Activated B cell treated with CpG ODN at 0.5 μM for 24 hours (primary cell): Measurements from ENCODE around the gene KCTD14. TPM values are rescaled to one million over a fixed set of nuclear protein-coding genes. Genes with fewer than 3 reads are reported as not detected.

Experiments used
- ATAC-seq: fragments of 200-7000 bp; cut with Tn5 transposase; one replicate; pipeline ENCODE4 v1.10.0; 2021; ENCODE audit warnings: low read depth, mild to moderate bottlenecking, moderate library complexity
- CTCF ChIA-PET: fragments of 350-600 bp; sonication (Branson Sonifier 250); formaldehyde crosslinking; loops from one replicate; lab custom pipeline; 2021; ENCODE audit warnings: antibody characterized with exemption; lab: Charles Lee
- POLR2A ChIA-PET: fragments of 350-600 bp; sonication (Branson Sonifier 250); formaldehyde crosslinking; loops from one replicate; lab custom pipeline; 2021; ENCODE audit warnings: antibody characterized with exemption; lab: Charles Lee
- DNase-seq: peaks from one replicate; pipeline ENCODE4 v3.0.0; 2022
- H3K27ac Mint-ChIP-seq: one replicate; pipeline ENCODE4 v1.8.0; 2020; ENCODE audit warnings: mixed read lengths
- H3K27me3 Mint-ChIP-seq: one replicate; pipeline ENCODE4 v1.8.0; 2021; ENCODE audit warnings: mixed read lengths
- H3K36me3 Mint-ChIP-seq: one replicate; pipeline ENCODE4 v1.8.0; 2021; ENCODE audit warnings: low read depth, mixed read lengths
- H3K4me1 Mint-ChIP-seq: one replicate; pipeline ENCODE4 v1.8.0; 2021; ENCODE audit warnings: mixed read lengths
- H3K4me3 Mint-ChIP-seq: one replicate; pipeline ENCODE4 v1.8.0; 2020; ENCODE audit warnings: mild to moderate bottlenecking, mixed read lengths
- H3K9me3 Mint-ChIP-seq: one replicate; pipeline ENCODE4 v1.8.0; 2020; ENCODE audit warnings: mixed read lengths
- intact Hi-C: fragments of 100-400 bp; cut with micrococcal nuclease; formaldehyde crosslinking; loops from one replicate; pipeline ENCODE4 v1.15.1; 2024
- total RNA-seq: library from RNA; stranded (reverse); gene quantifications from 2 replicates; pipeline ENCODE4 v1.2.3, GENCODE V29; 2022
- TF ChIP-seq, protein P1 (sequence below): fragments of 200-600 bp; IDR thresholded peaks from one replicate; pipeline ENCODE4 v1.8.0; 2022; ENCODE audit warnings: antibody characterized with exemption, mild to moderate bottlenecking

KCTD14 gene
- total RNA-seq, 1 donor from 2014 or later: 0.22 TPM

DNA sequence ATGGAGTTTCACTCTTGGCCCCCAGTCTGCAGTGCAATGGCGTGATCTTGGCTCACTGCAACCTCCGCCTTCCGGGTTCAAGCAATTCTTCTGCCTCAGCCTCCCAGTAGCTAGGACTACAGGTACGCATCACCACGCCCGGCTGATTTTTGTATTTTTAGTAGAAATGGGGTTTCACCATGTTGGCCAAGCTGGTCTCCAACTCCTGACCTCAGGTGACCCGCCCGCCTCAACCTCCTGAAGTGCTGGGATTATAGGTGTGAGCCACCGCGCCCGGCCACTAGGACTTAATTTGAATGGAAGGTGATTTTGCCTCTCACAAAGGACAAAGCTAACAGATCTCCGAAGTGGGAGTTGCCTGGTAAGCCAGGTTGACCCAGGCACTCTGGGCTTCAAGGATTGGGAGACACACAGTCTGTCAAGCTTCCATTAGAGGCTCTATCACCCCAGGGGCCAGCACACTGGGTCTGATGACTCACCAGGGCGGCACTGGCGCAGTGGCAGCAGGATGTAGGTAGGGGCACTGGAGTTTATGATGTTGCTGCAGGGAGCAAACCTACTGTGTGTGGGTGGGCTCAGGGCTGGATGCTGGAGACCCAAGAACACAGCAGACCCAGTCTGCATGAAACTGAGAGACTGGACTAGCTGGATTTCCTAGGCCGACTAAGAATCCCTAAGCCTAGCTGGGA is 17.8 kb upstream of the KCTD14 start:
- Mint-ChIP-seq H3K27ac (no peak overlapping the region), H3K9me3 (no peaks in the 10 kb centered on the region), H3K27me3 (peaks cover 5% of the 10 kb centered on the region), H3K4me3 (no peak overlapping the region), H3K36me3 (no peaks in the 10 kb centered on the region), H3K4me1 (peaks cover 11% of the 10 kb centered on the region)
- ChIA-PET POLR2A (no interaction called here), CTCF (no interaction called here)
- intact Hi-C loops: no loop called here
- TF ChIP-seq, protein P1, sequence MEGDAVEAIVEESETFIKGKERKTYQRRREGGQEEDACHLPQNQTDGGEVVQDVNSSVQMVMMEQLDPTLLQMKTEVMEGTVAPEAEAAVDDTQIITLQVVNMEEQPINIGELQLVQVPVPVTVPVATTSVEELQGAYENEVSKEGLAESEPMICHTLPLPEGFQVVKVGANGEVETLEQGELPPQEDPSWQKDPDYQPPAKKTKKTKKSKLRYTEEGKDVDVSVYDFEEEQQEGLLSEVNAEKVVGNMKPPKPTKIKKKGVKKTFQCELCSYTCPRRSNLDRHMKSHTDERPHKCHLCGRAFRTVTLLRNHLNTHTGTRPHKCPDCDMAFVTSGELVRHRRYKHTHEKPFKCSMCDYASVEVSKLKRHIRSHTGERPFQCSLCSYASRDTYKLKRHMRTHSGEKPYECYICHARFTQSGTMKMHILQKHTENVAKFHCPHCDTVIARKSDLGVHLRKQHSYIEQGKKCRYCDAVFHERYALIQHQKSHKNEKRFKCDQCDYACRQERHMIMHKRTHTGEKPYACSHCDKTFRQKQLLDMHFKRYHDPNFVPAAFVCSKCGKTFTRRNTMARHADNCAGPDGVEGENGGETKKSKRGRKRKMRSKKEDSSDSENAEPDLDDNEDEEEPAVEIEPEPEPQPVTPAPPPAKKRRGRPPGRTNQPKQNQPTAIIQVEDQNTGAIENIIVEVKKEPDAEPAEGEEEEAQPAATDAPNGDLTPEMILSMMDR: no peak
- DNase-seq (no peak), ATAC-seq (no peak)

DNA sequence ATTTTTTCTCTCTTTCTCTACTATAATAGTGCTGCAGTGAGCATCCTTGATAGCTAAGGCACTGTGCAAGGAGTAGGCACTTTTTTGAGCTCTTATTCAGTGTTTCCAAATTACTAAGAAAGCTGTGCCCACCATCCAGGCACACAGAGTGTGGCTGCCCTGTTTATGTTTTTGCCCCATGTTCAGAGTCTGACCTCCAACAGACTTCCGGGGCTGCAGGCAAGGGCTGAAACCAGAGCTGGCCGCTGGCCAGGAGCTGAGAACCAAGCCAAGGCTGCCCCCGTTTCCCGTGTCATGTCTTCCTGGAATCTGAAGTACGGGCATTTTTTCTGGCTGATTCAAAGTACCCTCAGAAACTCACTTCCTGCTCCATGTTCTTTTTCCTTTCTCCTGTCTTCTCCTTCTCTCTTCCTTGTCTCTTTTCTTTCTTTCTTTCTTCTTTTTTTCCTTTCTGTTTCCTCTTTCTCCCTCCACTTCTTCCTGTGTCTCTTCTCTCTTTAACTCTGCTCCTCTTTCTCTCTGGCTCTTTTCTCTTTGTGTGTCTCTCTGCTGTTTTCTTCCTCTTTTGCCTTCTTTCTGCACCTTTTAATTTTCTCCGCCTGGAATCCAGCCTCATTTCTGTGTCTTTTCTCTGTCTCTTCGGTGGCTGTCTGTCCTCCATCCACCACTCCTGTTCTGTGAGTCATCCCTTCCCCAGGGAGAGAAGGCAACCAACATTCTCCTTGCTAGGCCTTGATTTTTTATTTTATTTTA is 17.0 kb upstream of the KCTD14 start:
- ATAC-seq: no peak
- intact Hi-C loops: no loop called here
- Mint-ChIP-seq H3K9me3 (no peaks in the 10 kb centered on the region), H3K36me3 (no peaks in the 10 kb centered on the region), H3K4me1 (peaks cover 8% of the 10 kb centered on the region), H3K4me3 (no peak overlapping the region), H3K27ac (no peak overlapping the region), H3K27me3 (peaks cover 5% of the 10 kb centered on the region)
- ChIA-PET POLR2A (no interaction called here), CTCF (no interaction called here)
- TF ChIP-seq, protein P1: no peak
- DNase-seq: no peak

DNA sequence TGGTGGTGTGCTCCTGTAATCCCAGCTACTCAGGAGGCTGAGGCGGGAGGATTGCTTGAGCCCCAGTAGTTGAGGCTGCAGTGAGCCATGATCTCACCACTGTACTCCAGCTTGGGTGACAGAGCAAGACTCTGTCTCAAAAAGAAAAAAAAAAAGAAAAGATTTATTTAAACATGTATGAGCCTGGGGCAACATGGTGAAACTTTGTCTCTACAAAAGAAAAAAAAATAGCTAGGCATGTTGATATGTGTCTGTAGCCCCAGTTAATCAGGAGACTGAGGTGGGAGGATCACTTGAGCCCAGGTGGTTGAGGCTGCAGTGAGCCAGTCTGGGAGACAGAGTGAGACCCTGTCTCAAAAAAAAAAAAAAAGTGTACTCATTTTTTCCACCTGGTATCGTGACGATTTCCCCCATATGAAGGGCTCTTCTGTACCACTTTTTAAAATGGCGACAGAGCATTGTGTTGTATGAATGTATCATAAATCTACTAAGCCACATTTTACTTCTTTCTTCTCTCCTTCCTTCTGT is 16.4 kb upstream of the KCTD14 start:
- TF ChIP-seq, protein P1: no peak
- intact Hi-C loops: no loop called here
- no peaks in the 10 kb centered on the region for H3K36me3 Mint-ChIP-seq
- H3K4me3 Mint-ChIP-seq: no peak overlapping the region
- H3K27me3 Mint-ChIP-seq: peaks cover 5% of the 10 kb centered on the region
- CTCF ChIA-PET: no interaction called here
- no peak overlapping the region for H3K27ac Mint-ChIP-seq
- H3K4me1 Mint-ChIP-seq: peaks cover 8% of the 10 kb centered on the region
- DNase-seq (no peak), ATAC-seq (no peak)
- no peaks in the 10 kb centered on the region for H3K9me3 Mint-ChIP-seq
- POLR2A ChIA-PET: no interaction called here

DNA sequence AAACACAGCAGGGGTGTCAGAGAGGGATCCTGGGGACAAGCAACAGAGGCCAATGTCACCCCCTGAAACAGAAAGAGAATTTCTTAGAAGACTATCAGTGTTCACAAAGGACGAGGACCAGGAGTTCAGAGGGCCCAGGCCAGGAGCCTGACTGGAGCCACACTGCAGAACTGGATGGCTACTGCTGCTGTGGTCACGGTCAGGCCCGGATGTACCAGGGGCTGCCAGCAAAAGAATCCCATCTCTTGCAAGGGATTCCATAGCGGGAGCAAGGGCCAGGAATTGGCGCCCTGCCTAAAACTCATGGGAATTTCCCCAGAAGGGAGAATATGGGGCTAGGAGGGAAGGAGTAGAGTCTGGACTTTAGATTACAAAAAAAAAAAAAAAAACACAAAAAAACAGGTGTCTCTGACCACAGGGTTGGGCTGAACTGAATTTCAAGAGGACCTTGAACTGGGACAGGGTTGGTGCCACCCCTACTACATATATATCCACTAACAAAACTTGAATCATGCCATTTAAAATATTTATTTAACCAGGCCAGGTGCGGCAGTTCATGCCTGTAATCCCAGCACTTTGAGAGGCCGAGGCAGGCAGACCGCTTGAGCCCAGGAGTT is 15.7 kb upstream of the KCTD14 start:
- Mint-ChIP-seq H3K9me3 (no peaks in the 10 kb centered on the region), H3K4me1 (peaks cover 8% of the 10 kb centered on the region), H3K36me3 (no peaks in the 10 kb centered on the region), H3K27me3 (peaks cover 5% of the 10 kb centered on the region), H3K4me3 (no peak overlapping the region), H3K27ac (no peak overlapping the region)
- ChIA-PET POLR2A (no interaction called here), CTCF (no interaction called here)
- intact Hi-C loops: no loop called here
- TF ChIP-seq, protein P1: no peak
- ATAC-seq (no peak), DNase-seq (no peak)
